HG03520 (cell line): Measurements from ENCODE around the gene PLPP1.

Experiments
- ATAC-seq: cut with Tn5 transposase; IDR thresholded peaks from one replicate; pipeline ENCODE4 v1.9.1; 2021; ENCODE audit warnings: mild to moderate bottlenecking, moderate library complexity; ENCODE audit not compliant: unreplicated experiment

Gene PLPP1

GRCh38 chr5:55534436-55535198 lies at the start of gene PLPP1:
TSS of gene PLPP1 (minus strand) at chr5:55534964. CDS start at chr5:55534629, 335 bp downstream.
- peak; percentile 69 for ATAC-seq

- no peak for ATAC-seq
These were observed 48.8 kb upstream of the PLPP1 start for GRCh38 chr5:55583578-55583977.

- ATAC-seq, result no peak
These were observed 47.5 kb upstream of the PLPP1 start for GRCh38 chr5:55582256-55582655.

GRCh38 chr5:55580042-55580441 lies 45.3 kb upstream of the PLPP1 start:
- no peak for ATAC-seq

GRCh38 chr5:55578771-55579170 lies 44.0 kb upstream of the PLPP1 start:
- ATAC-seq, result no peak

- no peak for ATAC-seq
These were observed 42.7 kb upstream of the PLPP1 start for GRCh38 chr5:55577353-55578060.

- no peak for ATAC-seq
These were observed 41.9 kb upstream of the PLPP1 start for GRCh38 chr5:55576661-55577060.

GRCh38 chr5:55575815-55576583 lies 41.2 kb upstream of the PLPP1 start:
- no peak for ATAC-seq

GRCh38 chr5:55572600-55572999 lies 37.8 kb upstream of the PLPP1 start:
- ATAC-seq, result no peak

- no peak for ATAC-seq
These were observed 37.3 kb upstream of the PLPP1 start for GRCh38 chr5:55572020-55572419.

- no peak for ATAC-seq
These were observed 35.8 kb upstream of the PLPP1 start for GRCh38 chr5:55570570-55570969.

GRCh38 chr5:55570026-55570425 lies 35.3 kb upstream of the PLPP1 start:
- ATAC-seq, result no peak

GRCh38 chr5:55569513-55569865 lies 34.7 kb upstream of the PLPP1 start:
- no peak for ATAC-seq

- no peak for ATAC-seq
These were observed 34.1 kb upstream of the PLPP1 start for GRCh38 chr5:55568654-55569512.

GRCh38 chr5:55564721-55565120 lies 30.0 kb upstream of the PLPP1 start:
- ATAC-seq, result peak; percentile 92

GRCh38 chr5:55558484-55558883 lies 23.7 kb upstream of the PLPP1 start:
- ATAC-seq, result no peak

GRCh38 chr5:55557123-55557522 lies 22.4 kb upstream of the PLPP1 start:
- no peak for ATAC-seq

- no peak for ATAC-seq
These were observed 19.9 kb upstream of the PLPP1 start for GRCh38 chr5:55554585-55555202.

- ATAC-seq, result no peak
These were observed 17.1 kb upstream of the PLPP1 start for GRCh38 chr5:55551904-55552303.

GRCh38 chr5:55551358-55551757 lies 16.6 kb upstream of the PLPP1 start:
- ATAC-seq, result no peak
